K562 (cell line): Measurements from ENCODE around the gene RNF141. TPM values are rescaled to one million over a fixed set of nuclear protein-coding genes. Genes with fewer than 3 reads are reported as not detected.
A peak's percentile ranks its signal among the peaks of the same experiment; 100 is the strongest.

ENCODE experiments used
- ATAC-seq: fragments of 200-7000 bp; cut with Tn5 transposase; 3 replicates; pipeline ENCODE4 v1.9.1; 2020; ENCODE audit warnings: moderate library complexity
- BruUV-seq: library from RNA; stranded (reverse); fragments of 400-500 nt; replicated peaks from 2 replicates; lab custom pipeline; 2021; lab: Mats Ljungman, UMichigan
- CTCF ChIA-PET: fragments of 300-600 bp; formaldehyde crosslinking; extraction: SDS; loops from one replicate; lab custom pipeline; 2021; ENCODE audit warnings: low intra/inter-chr PET ratio; lab: Yijun Ruan, JAX
- POLR2A ChIA-PET: fragments of 300-600, 350-650 bp; sonication (Branson Sonifier 250); formaldehyde crosslinking; extraction: SDS; loops from one replicate; lab custom pipeline; 2021; ENCODE audit warnings: antibody characterized with exemption, inconsistent platforms; lab: Yijun Ruan, JAX
- DNase-seq, 4 experiments: peaks; one replicate each; pipeline versions ENCODE4 v3.0.0 to v3.0.0-alpha.2; 2011 to 2018; ENCODE audit warnings: low spot score in 3 of 4, mixed read lengths in 3 of 4; ENCODE audit errors: extremely low read depth in 1 of 4
- FAIRE-seq: peaks from 2 replicates; lab custom pipeline; 2011; peaks lifted over from hg19 to GRCh38; lab: Jason Lieb, UNC
- H2AFZ ChIP-seq: 2 replicates; pipeline ENCODE4 v1.6.0; 2011; ENCODE audit warnings: low read depth, low read length, control low read depth, inconsistent platforms
- H3K27ac ChIP-seq: fragments of 200-600 bp; 3 replicates; pipeline ENCODE4 v1.8.0; 2011; ENCODE audit warnings: low read depth, mild to moderate bottlenecking, control low read depth, inconsistent platforms, low read length, moderate library complexity, mixed read lengths; ENCODE audit errors: extremely low read depth
- H3K27me3 ChIP-seq, 2 experiments: fragments of 300-600 bp in 1 of 2; 2 replicates in 1 of 2; 3 replicates in 1 of 2; pipeline versions ENCODE4 v1.6.0 to v1.8.0; 2011; ENCODE audit warnings: inconsistent platforms in 2 of 2, low read length in 2 of 2, mild to moderate bottlenecking in 1 of 2, mixed read lengths in 1 of 2, moderate library complexity in 1 of 2; ENCODE audit not compliant: control insufficient read depth in 2 of 2, insufficient read depth in 2 of 2
- H3K36me3 ChIP-seq: fragments of 300-600 bp; 3 replicates; pipeline ENCODE4 v1.8.0; 2011; ENCODE audit warnings: mild to moderate bottlenecking, low read length, inconsistent platforms; ENCODE audit not compliant: control insufficient read depth, insufficient read depth
- H3K4me1 ChIP-seq, 2 experiments: fragments of 200-600 bp in 1 of 2; replicated peaks in 1 of 2; 2 replicates in 1 of 2; 3 replicates in 1 of 2; pipeline versions ENCODE4 v1.5.1 to v1.8.0; 2011; ENCODE audit warnings: inconsistent platforms in 2 of 2, low read length in 2 of 2, mild to moderate bottlenecking in 1 of 2, mixed read lengths in 1 of 2, moderate library complexity in 1 of 2; ENCODE audit not compliant: control insufficient read depth in 2 of 2, insufficient read depth in 2 of 2
- H3K4me2 ChIP-seq: 2 replicates; pipeline ENCODE4 v1.6.1; 2011; ENCODE audit warnings: low read length, control low read depth, inconsistent platforms, mixed read lengths; ENCODE audit not compliant: insufficient read depth
- H3K4me3 ChIP-seq: fragments of 200-600 bp; sonication (generic), shearing (Covaris generic); 2 replicates; pipeline ENCODE4 v1.5.1; 2016; ENCODE audit warnings: control low read depth, inconsistent platforms
- H3K79me2 ChIP-seq: fragments of 200-600 bp; 3 replicates; pipeline ENCODE4 v1.8.0; 2011; ENCODE audit warnings: low read length, inconsistent platforms; ENCODE audit not compliant: control insufficient read depth, insufficient read depth
- H3K9ac ChIP-seq, 2 experiments: 2 replicates each; pipeline versions ENCODE4 v1.6.0 to v1.6.1; 2011; ENCODE audit warnings: low read depth in 2 of 2, low read length in 2 of 2, control low read depth in 1 of 2, inconsistent platforms in 1 of 2, mild to moderate bottlenecking in 1 of 2, mixed read lengths in 1 of 2; ENCODE audit not compliant: insufficient read depth in 1 of 2
- H3K9me1 ChIP-seq: one replicate; pipeline ENCODE4 v1.6.0; 2011; ENCODE audit warnings: inconsistent platforms, mild to moderate bottlenecking, low read length, moderate library complexity; ENCODE audit not compliant: control insufficient read depth, insufficient read depth
- H3K9me3 ChIP-seq: replicated peaks from 2 replicates; pipeline ENCODE4 v1.5.1; 2011; ENCODE audit warnings: low read depth, low read length, inconsistent platforms; ENCODE audit not compliant: control insufficient read depth, insufficient read depth
- H4K20me1 ChIP-seq: replicated peaks from 2 replicates; pipeline ENCODE4 v1.6.1; 2011; ENCODE audit warnings: low read length, inconsistent platforms, mixed read lengths; ENCODE audit not compliant: control insufficient read depth, insufficient read depth
- NBN ChIP-seq: fragments of 450-650 bp; IDR thresholded peaks from 2 replicates; pipeline ENCODE4 v1.6.1; 2016; ENCODE audit warnings: low read depth, mild to moderate bottlenecking
- SMAD4 ChIP-seq: fragments of 250-450 bp; sonication (Bioruptor Pico); conservative IDR thresholded peaks from 2 replicates; pipeline ENCODE4 v1.8.0; 2021; ENCODE audit warnings: inconsistent platforms, mild to moderate bottlenecking, moderate library complexity
- ZBTB12 ChIP-seq: fragments of 250-450 bp; sonication (Bioruptor Pico); IDR thresholded peaks from 2 replicates; pipeline ENCODE4 v1.4.0; 2020
- WGBS: fragments of 100-300 bp; shearing (Covaris generic); methylation state at CpG from one replicate; pipeline ENCODE4 v1.1.6; 2016; ENCODE audit warnings: low coverage, mixed read lengths; ENCODE audit not compliant: insufficient coverage; ENCODE audit errors: missing lambda C conversion rate; 5-methylcytosine and 5-hydroxymethylcytosine counted together
- in situ Hi-C: fragments of 300-500 bp; cut with MboI; formaldehyde crosslinking; loops from 4 replicates; pipeline ENCODE4 v1.15.0; 2018; ENCODE audit warnings: inconsistent platforms, mixed read lengths
- intact Hi-C: fragments of 100-400 bp; cut with micrococcal nuclease; formaldehyde crosslinking; loops from 2 replicates; pipeline ENCODE4 v1.14.2; 2022
- polyA plus RNA-seq, 8 experiments: library from polyadenylated mRNA; depleted of rRNA in 4 of 8; stranded (reverse) in 5 of 8; unstranded in 3 of 8; fragments of >200 nt; fragmentation: Nextera tagmentation in 2 of 8; fragmentation: Illumina TruSeq in 1 of 8; extraction: Ambion mirVana in 2 of 8; extraction: Trizol in 1 of 8; gene quantifications; 2 replicates each; pipeline versions ENCODE4 v1.2.1 to v1.2.3, GENCODE V29; 2011 to 2014; ENCODE audit warnings: inconsistent platforms in 1 of 8, missing spikeins in 1 of 8
- total RNA-seq, 7 experiments: library from RNA; depleted of rRNA in 6 of 7; stranded (reverse); fragments of >200 nt in 6 of 7; fragmentation: Illumina TruSeq in 2 of 7; extraction: Trizol in 2 of 7; gene quantifications; 2 replicates each; pipeline versions ENCODE4 v1.2.1 to v1.2.3, GENCODE V29; 2011 to 2021; ENCODE audit warnings: low replicate concordance in 1 of 7

RNF141 gene
- total and polyA plus RNA-seq, 9 of the 15 experiments (the other 6 are each of a cell fraction or from before 2014, with no cell fraction given) = 9.7 to 51.9 (median 18.9) TPM

DNA sequence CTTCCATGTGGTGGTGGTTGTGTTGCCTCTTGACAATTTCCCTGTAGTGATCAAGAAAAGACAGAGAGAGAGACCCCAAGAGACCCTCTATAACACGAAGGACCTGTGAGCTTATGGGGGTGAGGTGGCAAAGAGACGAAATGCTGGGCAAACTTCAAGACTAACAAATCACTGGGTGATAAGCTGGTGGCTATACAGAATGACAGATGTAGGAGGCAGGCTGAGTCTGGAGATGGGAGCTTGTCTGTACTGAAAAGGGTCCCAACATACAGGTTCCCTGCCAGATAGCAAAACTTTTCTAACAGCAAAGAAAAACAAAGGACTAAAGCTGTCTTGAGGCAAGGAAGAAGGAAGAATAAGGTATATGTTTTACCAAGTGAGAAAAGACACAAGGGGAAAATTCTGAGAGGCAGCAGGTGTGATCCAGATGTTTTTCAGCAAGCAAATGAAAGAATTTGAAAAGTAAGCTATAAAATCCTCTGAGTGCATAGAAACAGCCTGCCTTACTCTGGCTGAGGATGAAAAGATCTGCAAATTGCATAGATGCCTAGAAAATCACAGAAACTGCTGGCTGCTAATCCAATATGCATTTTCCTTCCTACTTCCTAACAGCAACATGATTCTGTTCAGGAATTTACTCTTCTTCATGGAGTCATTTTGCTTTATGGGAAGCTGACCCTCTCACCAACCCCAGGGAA is 49.4 kb upstream of the RNF141 start:
- BruUV-seq = no TSS peak
- H3K4me2 ChIP-seq = no peak overlapping the region
- POLR2A ChIA-PET = interaction anchor here (0.8 to 1.3 kb wide), 2 partner anchors 14 to 147 kb away, joined by 4 read pairs; no protein-coding TSS in a partner anchor
- H3K27me3 ChIP-seq = no peaks in the 10 kb centered on the region
- H3K27ac ChIP-seq = no peak overlapping the region
- no peak for ATAC-seq
- H3K36me3 ChIP-seq = no peaks in the 10 kb centered on the region
- intact Hi-C loops = no loop called here
- no peak overlapping the region for H3K9ac ChIP-seq
- 7% methylated on average over 2 of the region's 2 CpGs for WGBS
- CTCF ChIA-PET = no interaction called here
- no peak for DNase-seq
- H3K9me1 ChIP-seq = no peaks in the 10 kb centered on the region
- H4K20me1 ChIP-seq = no peaks in the 10 kb centered on the region
- no peak for TF ChIP-seq SMAD4
- TF ChIP-seq NBN = no peak
- no peak for TF ChIP-seq ZBTB12 (CRISPR knock-in tag)
- peak overlapping the region; percentile 30; the same call in 1 of the 2 replicates for H2AFZ ChIP-seq
- no peak overlapping the region for H3K4me3 ChIP-seq
- in situ Hi-C loops = no loop called here
- H3K4me1 ChIP-seq = peaks cover 5 to 51% of the 10 kb centered on the region in 2 experiments
- H3K9me3 ChIP-seq = no peaks in the 10 kb centered on the region
- no peak for FAIRE-seq
- H3K79me2 ChIP-seq = no peaks in the 10 kb centered on the region
